Neuronal stem cell (in vitro differentiated cells): ENCODE data around the gene INSR.

Experiments used
- DNase-seq: peaks from one replicate; pipeline ENCODE4 v3.0.0-alpha.2; 2013; ENCODE audit warnings: low spot score
- H2AFZ ChIP-seq: one replicate; pipeline ENCODE4 v1.6.1; 2013; ENCODE audit warnings: mild to moderate bottlenecking, low read length, inconsistent platforms
- H2AK5ac ChIP-seq: 2 replicates; pipeline ENCODE4 v1.6.1; 2013; ENCODE audit warnings: low read depth, mild to moderate bottlenecking, inconsistent platforms, low read length, moderate library complexity, mixed read lengths
- H2BK120ac ChIP-seq: 2 replicates; pipeline ENCODE4 v1.6.1; 2013; ENCODE audit warnings: low read depth, mild to moderate bottlenecking, inconsistent platforms, low read length, moderate library complexity, mixed read lengths
- H2BK12ac ChIP-seq: one replicate; pipeline ENCODE4 v1.6.1; 2013; ENCODE audit warnings: low read length, inconsistent platforms
- H2BK15ac ChIP-seq: 2 replicates; pipeline ENCODE4 v1.6.1; 2013; ENCODE audit warnings: mild to moderate bottlenecking, low read length, inconsistent platforms, mixed read lengths
- H2BK5ac ChIP-seq: one replicate; pipeline ENCODE4 v1.6.1; 2013; ENCODE audit warnings: inconsistent platforms, mild to moderate bottlenecking, low read length, moderate library complexity
- H3K14ac ChIP-seq: one replicate; pipeline ENCODE4 v1.6.1; 2013; ENCODE audit warnings: low read length, inconsistent platforms
- H3K18ac ChIP-seq: 2 replicates; pipeline ENCODE4 v1.6.1; 2013; ENCODE audit warnings: low read length, inconsistent platforms
- H3K23ac ChIP-seq: 2 replicates; pipeline ENCODE4 v1.6.1; 2013; ENCODE audit warnings: low read depth, mild to moderate bottlenecking, mixed read lengths, low read length, inconsistent platforms; ENCODE audit not compliant: poor library complexity
- H3K27ac ChIP-seq: replicated peaks from 3 replicates; pipeline ENCODE4 v1.5.1; 2013; ENCODE audit warnings: low read length, inconsistent platforms
- H3K27me3 ChIP-seq, 3 experiments: 2 replicates each; pipeline ENCODE4 v1.6.1; 2013; ENCODE audit warnings: low read length in 3 of 3, mild to moderate bottlenecking in 2 of 3, inconsistent platforms in 1 of 3, low read depth in 1 of 3, mixed read lengths in 1 of 3, moderate library complexity in 1 of 3; ENCODE audit not compliant: control insufficient read depth in 3 of 3, insufficient read depth in 3 of 3
- H3K36me3 ChIP-seq, 2 donors: replicated peaks in 1 of 2; 2 replicates each; pipeline ENCODE4 v1.6.1; 2013; ENCODE audit warnings: low read length in 2 of 2; ENCODE audit not compliant: control insufficient read depth in 2 of 2, insufficient read depth in 2 of 2
- H3K4ac ChIP-seq: 2 replicates; pipeline ENCODE4 v1.6.1; 2013; ENCODE audit warnings: inconsistent platforms, mild to moderate bottlenecking, low read length, moderate library complexity
- H3K4me1 ChIP-seq, 2 donors: 1 replicate in 1 of 2; 2 replicates in 1 of 2; pipeline ENCODE4 v1.6.1; 2013; ENCODE audit warnings: low read length in 2 of 2, low read depth in 1 of 2; ENCODE audit not compliant: control insufficient read depth in 2 of 2, insufficient read depth in 1 of 2
- H3K4me2 ChIP-seq: one replicate; pipeline ENCODE4 v1.6.1; 2013; ENCODE audit warnings: mild to moderate bottlenecking, low read length, inconsistent platforms; ENCODE audit not compliant: insufficient read depth, poor library complexity, severe bottlenecking
- H3K4me3 ChIP-seq, 2 donors: 2 replicates each; pipeline ENCODE4 v1.5.1; 2013; ENCODE audit warnings: low read length in 2 of 2, mild to moderate bottlenecking in 2 of 2, inconsistent platforms in 1 of 2, moderate library complexity in 1 of 2
- H3K79me1 ChIP-seq: one replicate; pipeline ENCODE4 v1.6.1; 2013; ENCODE audit warnings: low read depth, mild to moderate bottlenecking, inconsistent platforms, low read length, moderate library complexity
- H3K9ac ChIP-seq: one replicate; pipeline ENCODE4 v1.6.1; 2013; ENCODE audit warnings: mild to moderate bottlenecking, low read depth, low read length, inconsistent platforms; ENCODE audit not compliant: poor library complexity
- H3K9me3 ChIP-seq, 2 donors: replicated peaks in 1 of 2; 2 replicates each; pipeline versions ENCODE3 to v1.6.1; 2013; ENCODE audit warnings: low read length in 2 of 2, mild to moderate bottlenecking in 2 of 2, inconsistent platforms in 1 of 2, low read depth in 1 of 2, mixed read lengths in 1 of 2, moderate library complexity in 1 of 2; ENCODE audit not compliant: control insufficient read depth in 2 of 2, insufficient read depth in 1 of 2
- H4K8ac ChIP-seq: one replicate; pipeline ENCODE4 v1.6.1; 2013; ENCODE audit warnings: low read depth, mild to moderate bottlenecking, inconsistent platforms, low read length, moderate library complexity
- H4K91ac ChIP-seq: one replicate; pipeline ENCODE4 v1.6.1; 2013; ENCODE audit warnings: low read length, low read depth, mild to moderate bottlenecking, inconsistent platforms; ENCODE audit not compliant: poor library complexity
- whole genome bisulfite sequencing, 2 donors: extraction: QIAGEN DNeasy Blood & Tissue Kit; methylation state at CpG; one replicate each; pipeline ENCODE4 v1.1.7; 2013; ENCODE audit warnings: missing lambda C conversion rate in 2 of 2, mixed read lengths in 1 of 2; ENCODE audit not compliant: insufficient read length in 2 of 2, insufficient replicate concordance in 1 of 2; ENCODE audit errors: extremely low coverage in 2 of 2; 5-methylcytosine and 5-hydroxymethylcytosine counted together

The INSR gene

GRCh38 chr19:7258840-7259395 lies 35.3 kb downstream of the INSR start:
- Histone ChIP-seq H4K8ac (no peak overlapping the region), H3K9ac (no peak overlapping the region), H2BK5ac (no peak overlapping the region), H3K9me3 (no peaks in the 10 kb centered on the region), H2AK5ac (no peak overlapping the region), H3K79me1 (no peaks in the 10 kb centered on the region), H3K27ac (no peak overlapping the region), H3K4me1 (peaks cover 0 to 3% of the 10 kb centered on the region in 2 donors), H3K36me3 (no peaks in the 10 kb centered on the region), H3K14ac (no peak overlapping the region), H2AFZ (no peak overlapping the region), H3K4ac (no peak overlapping the region), H4K91ac (no peak overlapping the region), H2BK12ac (no peak overlapping the region), H2BK15ac (no peak overlapping the region), H3K4me2 (no peak overlapping the region), H3K23ac (no peak overlapping the region), H3K4me3 (no peak overlapping the region), H2BK120ac (no peak overlapping the region), H3K18ac (no peak overlapping the region), H3K27me3 (no peaks in the 10 kb centered on the region)
- DNase-seq = no peak
- no CpG with 5 or more reads among the region's 6 CpGs for WGBS, 2 donors

DNA sequence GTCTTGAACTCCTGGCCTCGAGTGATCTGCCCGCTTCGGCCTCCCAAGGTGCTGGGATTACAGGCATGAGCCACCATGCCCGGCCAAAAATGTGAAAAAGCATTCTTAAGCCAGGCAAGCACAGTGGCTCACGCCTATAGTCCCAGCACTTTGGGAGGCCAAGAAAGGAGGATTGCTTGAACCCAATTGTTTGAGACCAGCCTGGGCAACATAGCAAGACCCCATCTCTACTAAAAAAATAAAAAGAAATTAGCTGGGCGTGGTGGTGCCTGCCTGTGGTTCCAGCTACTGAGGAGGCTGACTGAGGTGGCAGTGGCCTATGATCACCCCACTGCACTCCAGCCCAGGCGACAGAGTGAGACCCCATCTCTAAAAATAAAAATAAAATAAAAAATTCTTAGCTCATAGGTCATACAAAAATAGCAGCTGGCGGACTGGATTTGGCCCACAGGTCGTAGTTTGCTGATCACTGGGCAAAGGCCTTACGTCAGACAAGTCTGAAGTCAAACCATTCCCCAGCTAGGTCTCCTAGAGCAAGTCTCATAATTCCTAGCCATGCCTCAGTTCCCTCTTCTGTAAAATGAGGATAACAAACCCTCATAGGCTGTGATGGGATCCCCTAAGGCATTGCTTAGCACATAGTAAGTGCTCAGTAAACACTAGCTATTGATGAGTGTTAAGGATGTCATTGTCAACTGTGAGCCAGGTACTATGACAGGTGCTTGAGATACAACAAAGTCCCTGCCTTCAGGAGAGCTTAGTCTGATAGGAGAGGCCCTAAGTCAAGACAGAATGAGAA lies 36.0 kb downstream of the INSR start:
- Histone ChIP-seq H3K9me3 (no peaks in the 10 kb centered on the region), H3K36me3 (no peaks in the 10 kb centered on the region), H3K9ac (no peak overlapping the region), H2BK120ac (no peak overlapping the region), H3K79me1 (no peaks in the 10 kb centered on the region), H2AFZ (no peak overlapping the region), H3K23ac (no peak overlapping the region), H3K4me2 (no peak overlapping the region), H2BK12ac (no peak overlapping the region), H4K91ac (no peak overlapping the region), H3K27ac (no peak overlapping the region), H4K8ac (no peak overlapping the region), H3K27me3 (no peaks in the 10 kb centered on the region), H3K4ac (no peak overlapping the region), H3K4me1 (peaks cover 0 to 3% of the 10 kb centered on the region in 2 donors), H2AK5ac (no peak overlapping the region), H2BK15ac (no peak overlapping the region), H3K4me3 (no peak overlapping the region), H2BK5ac (no peak overlapping the region), H3K14ac (no peak overlapping the region), H3K18ac (no peak overlapping the region)
- WGBS, 2 donors = no CpG with 5 or more reads among the region's 10 CpGs
- no peak for DNase-seq

- H2BK120ac ChIP-seq = no peak overlapping the region
- no peak overlapping the region for H3K9ac ChIP-seq
- no peak overlapping the region for H3K18ac ChIP-seq
- no peak overlapping the region for H3K23ac ChIP-seq
- no peak overlapping the region for H2AK5ac ChIP-seq
- H3K79me1 ChIP-seq = no peaks in the 10 kb centered on the region
- WGBS, 2 donors = no CpG with 5 or more reads among the region's 17 CpGs
- H3K4me1 ChIP-seq = no peaks in the 10 kb centered on the region
- no peak overlapping the region for H3K27ac ChIP-seq
- H2AFZ ChIP-seq = no peak overlapping the region
- no peak for DNase-seq
- H2BK15ac ChIP-seq = no peak overlapping the region
- no peak overlapping the region for H3K4me2 ChIP-seq
- H3K4ac ChIP-seq = no peak overlapping the region
- H3K4me3 ChIP-seq = no peak overlapping the region
- no peaks in the 10 kb centered on the region for H3K9me3 ChIP-seq
- no peak overlapping the region for H3K14ac ChIP-seq
- no peak overlapping the region for H4K91ac ChIP-seq
- no peak overlapping the region for H2BK12ac ChIP-seq
- no peak overlapping the region for H4K8ac ChIP-seq
- H2BK5ac ChIP-seq = no peak overlapping the region
- no peaks in the 10 kb centered on the region for H3K27me3 ChIP-seq
- no peaks in the 10 kb centered on the region for H3K36me3 ChIP-seq
Measured at GRCh38 chr19:7257148-7258040, 36.8 kb downstream of the INSR start.

DNA sequence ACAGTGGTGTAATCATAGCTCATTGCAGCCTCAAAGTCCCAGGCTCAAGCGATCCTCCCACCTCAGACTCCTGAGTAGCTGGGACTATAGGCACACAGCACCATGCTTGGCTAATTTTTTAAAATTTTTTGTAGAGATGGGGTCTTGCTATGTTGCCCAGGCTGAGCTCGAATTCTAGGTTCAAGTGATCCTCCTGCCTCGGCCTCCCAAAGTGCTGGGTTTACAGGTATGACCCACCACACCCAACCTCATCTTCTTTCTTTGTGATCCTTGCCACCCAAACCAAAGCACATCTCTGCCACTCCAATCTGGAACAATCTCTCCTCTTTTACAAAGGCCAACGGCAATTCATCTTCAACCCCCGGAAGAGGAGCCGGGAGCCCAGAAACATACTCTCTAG lies 38.6 kb downstream of the INSR start:
- H4K91ac ChIP-seq = no peak overlapping the region
- H3K4me2 ChIP-seq = no peak overlapping the region
- H2BK5ac ChIP-seq = no peak overlapping the region
- H3K14ac ChIP-seq = no peak overlapping the region
- no peak overlapping the region for H3K18ac ChIP-seq
- H2BK12ac ChIP-seq = no peak overlapping the region
- no peak overlapping the region for H2AFZ ChIP-seq
- no peak overlapping the region for H4K8ac ChIP-seq
- H3K4ac ChIP-seq = no peak overlapping the region
- WGBS, 2 donors = no CpG with 5 or more reads among the region's 6 CpGs
- H2BK15ac ChIP-seq = no peak overlapping the region
- H3K27me3 ChIP-seq = no peaks in the 10 kb centered on the region
- H2BK120ac ChIP-seq = no peak overlapping the region
- no peak for DNase-seq
- H3K79me1 ChIP-seq = no peaks in the 10 kb centered on the region
- H3K36me3 ChIP-seq = no peaks in the 10 kb centered on the region
- no peak overlapping the region for H3K4me3 ChIP-seq
- no peaks in the 10 kb centered on the region for H3K4me1 ChIP-seq
- no peaks in the 10 kb centered on the region for H3K9me3 ChIP-seq
- no peak overlapping the region for H3K27ac ChIP-seq
- no peak overlapping the region for H2AK5ac ChIP-seq
- H3K23ac ChIP-seq = no peak overlapping the region
- H3K9ac ChIP-seq = no peak overlapping the region
